ENCODE data around the gene FBP2.
"Not testable (repeated sequence)": the region's sequence is repeated elsewhere in the genome, so short reads cannot be mapped to it uniquely, and the experiment has no call there.

DNA sequence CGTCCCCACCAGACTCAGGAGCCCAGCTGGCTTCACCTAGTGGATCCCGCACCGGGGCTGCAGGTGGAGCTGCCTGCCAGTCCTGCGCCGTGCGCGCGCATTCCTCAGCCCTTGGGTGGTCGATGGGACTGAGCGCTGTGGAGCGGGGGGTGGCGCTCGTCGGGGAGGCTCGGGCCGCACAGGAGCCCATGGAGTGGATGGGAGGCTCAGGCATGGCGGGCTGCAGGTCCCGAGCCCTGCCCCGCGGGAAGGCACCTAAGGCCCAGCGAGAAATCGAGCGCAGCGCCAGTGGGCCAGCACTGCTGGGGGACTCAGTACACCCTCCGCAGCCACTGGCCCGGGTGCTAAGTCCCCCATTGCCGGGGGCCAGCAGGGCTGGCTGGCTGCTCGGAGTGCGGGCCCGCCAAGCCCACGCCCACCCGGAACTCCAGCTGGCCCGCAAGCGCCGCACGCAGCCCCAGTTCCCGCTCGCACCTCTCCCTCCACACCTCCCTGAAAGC, 2.5 kb downstream of the FBP2 start:
- not testable (repeated sequence) for TF ChIP-seq CHD1 (IDR thresholded peaks at IDR 0.05; ENCODE audit: low read depth, low read length); NFYB (IDR thresholded peaks at IDR 0.05; ENCODE audit: insufficient read depth, low read depth, low read length)
- TF ChIP-seq, protein P1, sequence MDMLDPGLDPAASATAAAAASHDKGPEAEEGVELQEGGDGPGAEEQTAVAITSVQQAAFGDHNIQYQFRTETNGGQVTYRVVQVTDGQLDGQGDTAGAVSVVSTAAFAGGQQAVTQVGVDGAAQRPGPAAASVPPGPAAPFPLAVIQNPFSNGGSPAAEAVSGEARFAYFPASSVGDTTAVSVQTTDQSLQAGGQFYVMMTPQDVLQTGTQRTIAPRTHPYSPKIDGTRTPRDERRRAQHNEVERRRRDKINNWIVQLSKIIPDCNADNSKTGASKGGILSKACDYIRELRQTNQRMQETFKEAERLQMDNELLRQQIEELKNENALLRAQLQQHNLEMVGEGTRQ (IDR thresholded peaks at IDR 0.05; ENCODE audit: borderline replicate concordance, low read depth, low read length): not testable (repeated sequence)
